Endothelial cell of umbilical vein (primary cell): Measurements from ENCODE around the gene MRPL48. TPM values are rescaled to one million over a fixed set of nuclear protein-coding genes. Genes with fewer than 3 reads are reported as not detected.

ENCODE experiments used
- BruUV-seq: library from RNA; stranded (reverse); fragments of 400-500 nt; replicated peaks from 2 replicates; lab custom pipeline; 2021; lab: Mats Ljungman, UMichigan
- CTCF ChIA-PET: fragments of 300-600, 350-600 bp; sonication (Branson Sonifier 250); formaldehyde crosslinking; loops from one replicate; lab custom pipeline; 2021; ENCODE audit warnings: antibody characterized with exemption, inconsistent platforms; lab: Charles Lee
- POLR2A ChIA-PET: fragments of 300-600, 350-600 bp; sonication (Branson Sonifier 250); formaldehyde crosslinking; loops from one replicate; lab custom pipeline; 2021; ENCODE audit warnings: antibody characterized with exemption, inconsistent platforms; lab: Charles Lee
- DNase-seq: peaks from one replicate; pipeline ENCODE4 v3.0.0-alpha.2; 2011; ENCODE audit warnings: low read depth, low spot score
- FAIRE-seq: peaks from 2 replicates; lab custom pipeline; 2011; peaks lifted over from hg19 to GRCh38; lab: Jason Lieb, UNC
- H2AFZ ChIP-seq: 2 replicates; pipeline ENCODE4 v1.6.0; 2012; ENCODE audit warnings: low read depth, low read length, control low read depth, inconsistent platforms
- H3K27ac ChIP-seq: 2 replicates; pipeline ENCODE4 v1.5.1; 2011; ENCODE audit warnings: low read depth, mild to moderate bottlenecking, control low read depth, low read length, moderate library complexity; ENCODE audit not compliant: insufficient read depth
- H3K27me3 ChIP-seq, 2 experiments: 2 replicates each; pipeline versions ENCODE4 v1.6.0 to v1.6.1; 2011; ENCODE audit warnings: low read length in 2 of 2, mixed read lengths in 1 of 2; ENCODE audit not compliant: control insufficient read depth in 2 of 2, insufficient read depth in 2 of 2
- H3K36me3 ChIP-seq, 2 experiments: 2 replicates in 1 of 2; 3 replicates in 1 of 2; pipeline ENCODE4 v1.5.1; 2011; ENCODE audit warnings: low read length in 2 of 2, mild to moderate bottlenecking in 1 of 2, moderate library complexity in 1 of 2; ENCODE audit not compliant: control insufficient read depth in 2 of 2, insufficient read depth in 2 of 2; ENCODE audit errors: extremely low read depth in 1 of 2
- H3K4me1 ChIP-seq: 3 replicates; pipeline ENCODE4 v1.5.1; 2011; ENCODE audit warnings: mild to moderate bottlenecking, low read length; ENCODE audit not compliant: control insufficient read depth, insufficient read depth; ENCODE audit errors: extremely low read depth
- H3K4me2 ChIP-seq: 2 replicates; pipeline ENCODE4 v1.6.1; 2011; ENCODE audit warnings: low read length, control low read depth, mixed read lengths; ENCODE audit not compliant: insufficient read depth
- H3K4me3 ChIP-seq, 3 experiments: fragments of 200-600 bp in 1 of 3; sonication (generic), shearing (Covaris generic) in 1 of 3; replicated peaks in 1 of 3; 2 replicates each; pipeline ENCODE4 v1.5.1; 2011 to 2016; ENCODE audit warnings: control low read depth in 3 of 3, low read length in 3 of 3, mild to moderate bottlenecking in 2 of 3, inconsistent platforms in 1 of 3, low read depth in 1 of 3, moderate library complexity in 1 of 3; ENCODE audit not compliant: insufficient read depth in 1 of 3
- H3K79me2 ChIP-seq: 2 replicates; pipeline ENCODE4 v1.6.0; 2012; ENCODE audit warnings: low read length, inconsistent platforms; ENCODE audit not compliant: control insufficient read depth, insufficient read depth
- H3K9ac ChIP-seq: replicated peaks from 2 replicates; pipeline ENCODE3; 2011; ENCODE audit warnings: low read length, control low read depth; ENCODE audit not compliant: insufficient read depth; ENCODE audit errors: extremely low read depth
- H3K9me1 ChIP-seq: replicated peaks from 3 replicates; pipeline ENCODE4 v1.6.0; 2011; ENCODE audit warnings: mild to moderate bottlenecking, low read length; ENCODE audit not compliant: control insufficient read depth, insufficient read depth; ENCODE audit errors: extremely low read depth
- H3K9me3 ChIP-seq: replicated peaks from 2 replicates; pipeline ENCODE4 v1.5.1; 2012; ENCODE audit warnings: low read length, inconsistent platforms; ENCODE audit not compliant: control insufficient read depth, insufficient read depth
- H4K20me1 ChIP-seq: replicated peaks from 2 replicates; pipeline ENCODE3; 2011; ENCODE audit warnings: mild to moderate bottlenecking, low read length; ENCODE audit not compliant: control insufficient read depth, insufficient read depth; ENCODE audit errors: extremely low read depth
- CTCF ChIP-seq, 2 donors: IDR thresholded peaks; 1 replicate in 1 of 2; 2 replicates in 1 of 2; pipeline ENCODE4 v1.5.1; 2011; ENCODE audit warnings: low read length in 2 of 2, mild to moderate bottlenecking in 2 of 2, moderate library complexity in 2 of 2, control low read depth in 1 of 2, inconsistent platforms in 1 of 2, low read depth in 1 of 2; ENCODE audit not compliant: insufficient read depth in 1 of 2; ENCODE audit errors: extremely low read depth in 1 of 2
- EZH2 ChIP-seq: IDR thresholded peaks from 2 replicates; pipeline ENCODE4 v1.6.1; 2012; ENCODE audit warnings: borderline replicate concordance, low read depth, mild to moderate bottlenecking, moderate library complexity, low read length, inconsistent platforms; ENCODE audit not compliant: severe bottlenecking
- FOS ChIP-seq: IDR thresholded peaks from 2 replicates; pipeline ENCODE4 v1.6.1; 2011; ENCODE audit warnings: mild to moderate bottlenecking, low read length, moderate library complexity, borderline replicate concordance; ENCODE audit not compliant: insufficient read depth
- GATA2 ChIP-seq: IDR thresholded peaks from 2 replicates; pipeline ENCODE4 v1.7.0; 2011; ENCODE audit warnings: low read depth, mild to moderate bottlenecking, moderate library complexity, mixed read lengths, low read length; ENCODE audit not compliant: insufficient read length, insufficient read depth
- JUN ChIP-seq: IDR thresholded peaks from 2 replicates; pipeline ENCODE4 v1.6.1; 2011; ENCODE audit warnings: borderline replicate concordance, low read depth; ENCODE audit not compliant: insufficient read length, insufficient read depth
- MAX ChIP-seq: IDR thresholded peaks from 2 replicates; pipeline ENCODE4 v1.6.1; 2011; ENCODE audit not compliant: insufficient read depth, insufficient read length
- MYC ChIP-seq: IDR thresholded peaks from one replicate; pipeline ENCODE4 v1.6.1; 2011; ENCODE audit warnings: mild to moderate bottlenecking, low read depth, low read length
- POLR2A ChIP-seq: IDR thresholded peaks from 2 replicates; pipeline ENCODE4 v1.6.1; 2012; ENCODE audit warnings: low read depth, mild to moderate bottlenecking, control low read depth, low read length
- POLR2AphosphoS5 ChIP-seq: IDR thresholded peaks from 2 replicates; pipeline ENCODE4 v1.6.1; 2012; ENCODE audit warnings: low read depth, mild to moderate bottlenecking, control low read depth, low read length, moderate library complexity; ENCODE audit not compliant: insufficient read depth
- dilution Hi-C: fragments of 300-500 bp; cut with MboI; formaldehyde crosslinking; loops from one replicate; pipeline ENCODE4 v1.15.0; 2019; ENCODE audit warnings: low sequenced_read_pairs; ENCODE audit not compliant: extremely low pct_ligation_motif_present
- intact Hi-C: fragments of 100-400 bp; cut with micrococcal nuclease; formaldehyde crosslinking; loops from one replicate; pipeline ENCODE4 v1.10.0; 2022
- polyA plus RNA-seq, 4 experiments: library from polyadenylated mRNA; depleted of rRNA in 3 of 4; stranded (reverse) in 3 of 4; unstranded in 1 of 4; fragments of >200 nt; gene quantifications; 2 replicates each; pipeline versions ENCODE4 v1.2.1 to v1.2.3, GENCODE V29; 2011 to 2012; ENCODE audit warnings: missing spikeins in 1 of 4
- total RNA-seq: library from RNA; stranded (reverse); gene quantifications from 2 replicates; pipeline ENCODE4 v1.2.3, GENCODE V29; 2021

The MRPL48 gene
- total and polyA plus RNA-seq, 2 donors (not counting 3 experiments of a cell fraction or from before 2014, with no cell fraction given), result 25.0 to 38.3 TPM

- H3K36me3 ChIP-seq, result no peaks in the 10 kb centered on the region
- ChIA-PET POLR2A (no interaction called here), CTCF (interaction anchor here (1.5 kb wide), 1 partner anchor 23 kb away, joined by 6 read pairs; no protein-coding TSS in a partner anchor)
- no peak overlapping the region for H3K27ac ChIP-seq
- no peaks in the 10 kb centered on the region for H3K27me3 ChIP-seq
- no peak for DNase-seq
- TF ChIP-seq JUN, result no peak
- TF ChIP-seq EZH2, result no peak
- TF ChIP-seq FOS, result no peak
- TF ChIP-seq MYC, result no peak
- TF ChIP-seq MAX, result no peak
- no peak for TF ChIP-seq POLR2A
- no peaks in the 10 kb centered on the region for H3K4me1 ChIP-seq
- dilution Hi-C loops (no loop called here), intact Hi-C loops (no loop called here)
- no peak overlapping the region for H3K4me3 ChIP-seq
- peaks cover 18% of the 10 kb centered on the region for H4K20me1 ChIP-seq
- H3K4me2 ChIP-seq, result no peak overlapping the region
- BruUV-seq, result no TSS peak
- H2AFZ ChIP-seq, result no peak overlapping the region
- H3K9me1 ChIP-seq, result no peaks in the 10 kb centered on the region
- H3K9ac ChIP-seq, result no peak overlapping the region
- H3K79me2 ChIP-seq, result peaks cover 96% of the 10 kb centered on the region
- FAIRE-seq, result no peak
- no peaks in the 10 kb centered on the region for H3K9me3 ChIP-seq
Measured at GRCh38 chr11:73747762-73748161, 39.9 kb upstream of the MRPL48 start.

- BruUV-seq, result no TSS peak
- Histone ChIP-seq H3K27me3 (no peaks in the 10 kb centered on the region), H3K9me1 (no peaks in the 10 kb centered on the region), H2AFZ (no peak overlapping the region), H4K20me1 (peaks cover 18% of the 10 kb centered on the region), H3K4me2 (no peak overlapping the region), H3K4me1 (no peaks in the 10 kb centered on the region), H3K36me3 (no peaks in the 10 kb centered on the region), H3K4me3 (no peak overlapping the region), H3K79me2 (peaks cover 96% of the 10 kb centered on the region), H3K27ac (no peak overlapping the region), H3K9ac (no peak overlapping the region), H3K9me3 (no peaks in the 10 kb centered on the region)
- intact Hi-C loops (no loop called here), dilution Hi-C loops (no loop called here)
- TF ChIP-seq POLR2A (no peak), MYC (no peak), EZH2 (no peak), GATA2 (no peak), JUN (no peak), POLR2AphosphoS5 (no peak), CTCF (IDR thresholded peaks at IDR 0.05; ENCODE audit: extremely low read depth in 1 of 2, insufficient read depth in 1 of 2, low read depth in 1 of 2, low read length in 2 of 2) (no peak), FOS (no peak), MAX (no peak)
- FAIRE-seq (no peak), DNase-seq (no peak)
- ChIA-PET CTCF (no interaction called here), POLR2A (no interaction called here)
Measured at GRCh38 chr11:73748300-73748699, 39.4 kb upstream of the MRPL48 start.
